Measurements from ENCODE around the gene MRPL20.
"Not testable (repeated sequence)": the region's sequence is repeated elsewhere in the genome, so short reads cannot be mapped to it uniquely, and the experiment has no call there.

DNA sequence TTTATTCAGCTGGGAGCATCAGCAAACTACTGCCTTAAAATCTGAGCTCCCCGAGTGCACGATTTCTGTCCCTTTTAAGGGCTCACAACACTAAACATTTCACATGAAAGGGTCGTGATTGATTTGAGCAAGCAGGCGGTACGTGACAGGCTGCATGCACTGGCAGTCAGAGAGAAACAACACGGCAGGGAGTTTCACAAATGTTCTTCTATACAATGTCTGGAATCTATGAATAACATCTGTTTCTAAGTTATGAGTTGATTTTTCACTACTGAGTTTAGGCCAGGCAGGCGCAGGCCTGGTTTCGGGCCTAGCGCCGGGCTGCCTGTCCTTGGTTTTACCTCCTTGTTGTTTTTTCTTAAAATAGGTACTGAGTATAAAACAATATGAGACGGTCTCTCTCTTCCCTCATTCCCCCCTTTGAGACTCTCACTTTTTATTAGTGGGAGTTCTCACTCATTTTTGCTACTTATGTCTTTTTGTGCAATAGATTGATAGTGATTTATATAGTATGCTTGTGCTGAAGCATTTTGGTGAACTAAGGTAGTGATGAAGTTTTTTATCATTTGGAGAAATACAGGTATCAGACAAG is 5.3 kb upstream of the MRPL20 start:
- TF ChIP-seq CSDC2 (CRISPR knock-in tag; IDR thresholded peaks at IDR 0.05); RARB (CRISPR knock-in tag; IDR thresholded peaks at IDR 0.05); OSR1 (CRISPR knock-in tag; IDR thresholded peaks at IDR 0.05); TCF4 (CRISPR knock-in tag; IDR thresholded peaks at IDR 0.05; ENCODE audit: borderline replicate concordance); ARNTL (CRISPR knock-in tag; IDR thresholded peaks at IDR 0.05; ENCODE audit: borderline replicate concordance, low read depth); ZNF70 (CRISPR knock-in tag; IDR thresholded peaks at IDR 0.05): not testable (repeated sequence)
- TF ChIP-seq, protein P1, sequence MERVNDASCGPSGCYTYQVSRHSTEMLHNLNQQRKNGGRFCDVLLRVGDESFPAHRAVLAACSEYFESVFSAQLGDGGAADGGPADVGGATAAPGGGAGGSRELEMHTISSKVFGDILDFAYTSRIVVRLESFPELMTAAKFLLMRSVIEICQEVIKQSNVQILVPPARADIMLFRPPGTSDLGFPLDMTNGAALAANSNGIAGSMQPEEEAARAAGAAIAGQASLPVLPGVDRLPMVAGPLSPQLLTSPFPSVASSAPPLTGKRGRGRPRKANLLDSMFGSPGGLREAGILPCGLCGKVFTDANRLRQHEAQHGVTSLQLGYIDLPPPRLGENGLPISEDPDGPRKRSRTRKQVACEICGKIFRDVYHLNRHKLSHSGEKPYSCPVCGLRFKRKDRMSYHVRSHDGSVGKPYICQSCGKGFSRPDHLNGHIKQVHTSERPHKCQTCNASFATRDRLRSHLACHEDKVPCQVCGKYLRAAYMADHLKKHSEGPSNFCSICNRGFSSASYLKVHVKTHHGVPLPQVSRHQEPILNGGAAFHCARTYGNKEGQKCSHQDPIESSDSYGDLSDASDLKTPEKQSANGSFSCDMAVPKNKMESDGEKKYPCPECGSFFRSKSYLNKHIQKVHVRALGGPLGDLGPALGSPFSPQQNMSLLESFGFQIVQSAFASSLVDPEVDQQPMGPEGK (CRISPR knock-in tag; IDR thresholded peaks at IDR 0.05; ENCODE audit: borderline replicate concordance): not testable (repeated sequence)
- TF ChIP-seq, protein P2, sequence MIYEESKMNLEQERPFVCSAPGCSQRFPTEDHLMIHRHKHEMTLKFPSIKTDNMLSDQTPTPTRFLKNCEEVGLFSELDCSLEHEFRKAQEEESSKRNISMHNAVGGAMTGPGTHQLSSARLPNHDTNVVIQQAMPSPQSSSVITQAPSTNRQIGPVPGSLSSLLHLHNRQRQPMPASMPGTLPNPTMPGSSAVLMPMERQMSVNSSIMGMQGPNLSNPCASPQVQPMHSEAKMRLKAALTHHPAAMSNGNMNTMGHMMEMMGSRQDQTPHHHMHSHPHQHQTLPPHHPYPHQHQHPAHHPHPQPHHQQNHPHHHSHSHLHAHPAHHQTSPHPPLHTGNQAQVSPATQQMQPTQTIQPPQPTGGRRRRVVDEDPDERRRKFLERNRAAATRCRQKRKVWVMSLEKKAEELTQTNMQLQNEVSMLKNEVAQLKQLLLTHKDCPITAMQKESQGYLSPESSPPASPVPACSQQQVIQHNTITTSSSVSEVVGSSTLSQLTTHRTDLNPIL (CRISPR knock-in tag; IDR thresholded peaks at IDR 0.05; ENCODE audit: low read depth): not testable (repeated sequence)

All from SK-N-SH treated with all-trans-retinoic acid at 6 μM for 48 hours (cell line).